ENCODE data around the gene TNNC1.

DNA sequence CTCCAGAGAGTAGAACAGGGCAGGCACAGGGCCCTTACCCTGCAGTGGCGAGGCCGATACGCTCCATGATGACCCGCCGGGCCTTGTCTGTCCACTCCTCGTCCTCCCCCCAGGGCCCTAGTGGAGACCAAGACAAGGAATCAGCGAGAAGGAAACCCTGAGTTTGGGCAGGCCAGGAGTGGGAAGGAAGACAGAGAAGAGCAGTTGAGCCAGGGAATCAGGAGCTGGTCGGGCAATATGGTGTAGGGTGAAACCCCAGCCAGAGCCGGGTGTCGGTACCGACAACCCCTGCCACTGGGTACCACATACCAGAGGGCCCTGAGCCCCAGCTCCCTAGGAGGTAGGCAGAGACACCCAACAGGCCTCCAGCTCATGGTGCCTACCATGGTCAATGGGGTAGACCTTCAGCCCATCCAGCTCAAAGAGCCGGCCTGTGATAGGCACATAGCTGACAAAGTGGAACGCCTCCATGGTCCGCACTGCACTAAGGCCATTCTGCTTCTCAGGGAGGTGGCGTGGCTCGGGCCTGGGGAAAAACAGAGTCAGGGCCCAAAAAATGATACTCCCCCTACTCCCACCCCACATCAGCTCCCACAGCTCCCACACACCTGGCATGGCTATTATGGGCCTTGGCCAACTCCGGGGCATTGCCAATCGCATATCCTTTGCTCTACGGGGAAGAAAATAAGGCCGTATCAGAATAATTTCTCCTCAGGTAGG is 46.9 kb downstream of the TNNC1 start:
- no peak for TF ChIP-seq CTCF (IDR thresholded peaks at IDR 0.05 in 8 of 11, conservative IDR thresholded peaks at IDR 0.05 in 3 of 11)
- no peak for TF ChIP-seq POLR2AphosphoS5 (IDR thresholded peaks at IDR 0.05)

Measured in spleen (tissue), 7 donors.